Mucosa of descending colon (tissue), 3 donors: ENCODE data around the gene SPATS2L. TPM values are rescaled to one million over a fixed set of nuclear protein-coding genes. Genes with fewer than 3 reads are reported as not detected.
A peak's percentile ranks its signal among the peaks of the same experiment; 100 is the strongest.
"Not testable (repeated sequence)": the region's sequence is repeated elsewhere in the genome, so short reads cannot be mapped to it uniquely, and the experiment has no call there.

Experiments
- ATAC-seq: fragments of 200-7000 bp; cut with Tn5 transposase; one replicate; pipeline ENCODE4 v1.9.1; 2020; ENCODE audit warnings: mild to moderate bottlenecking, moderate library complexity
- DNase-seq, 3 donors: peaks; one replicate each; pipeline ENCODE4 v3.0.0-alpha.2; 2020
- H3K36me3 ChIP-seq: fragments of 200-600 bp; one replicate; pipeline ENCODE4 v1.8.0; 2021; ENCODE audit warnings: low read depth, mild to moderate bottlenecking
- H3K4me1 ChIP-seq: fragments of 200-600 bp; one replicate; pipeline ENCODE4 v1.8.0; 2021; ENCODE audit warnings: low read depth, mild to moderate bottlenecking
- H3K4me3 ChIP-seq: fragments of 200-600 bp; one replicate; pipeline ENCODE4 v1.8.0; 2021; ENCODE audit warnings: mild to moderate bottlenecking
- H3K9me3 ChIP-seq: fragments of 200-600 bp; one replicate; pipeline ENCODE4 v1.8.0; 2021; ENCODE audit warnings: mild to moderate bottlenecking
- intact Hi-C, 2 donors: fragments of 100-400 bp; cut with DNase I in 1 of 2; cut with micrococcal nuclease in 1 of 2; formaldehyde crosslinking; loops; one replicate each; pipeline versions ENCODE4 v1.11.0 to v1.11.1; 2022; cut with DNase I, micrococcal nuclease
- total RNA-seq, 3 donors: library from RNA; stranded (reverse); fragmentation: NEBNext Ultra II Directional in 2 of 3; extraction: Animal tissue kit (Norgen Biotek cat#: 25700) in 2 of 3; gene quantifications; one replicate each; pipeline versions ENCODE4 v1.2.1 to v1.2.4, GENCODE V29; 2021 to 2023
- TF ChIP-seq, protein P1 (sequence below): fragments of 200-600 bp; IDR thresholded peaks from one replicate; pipeline ENCODE4 v1.8.0; 2022; ENCODE audit warnings: antibody characterized with exemption, mild to moderate bottlenecking
- donor health status: DM: no; HTN: no; CAD: no; lungs with moderate emphysema.
- donor health status: DM: no; HTN: no; CAD: no.
- donor health status: DM: no; HTN: yes; CAD: no.

Gene SPATS2L
- total RNA-seq, 3 donors from 2014 or later: 160 to 238 (median 232) TPM

DNA sequence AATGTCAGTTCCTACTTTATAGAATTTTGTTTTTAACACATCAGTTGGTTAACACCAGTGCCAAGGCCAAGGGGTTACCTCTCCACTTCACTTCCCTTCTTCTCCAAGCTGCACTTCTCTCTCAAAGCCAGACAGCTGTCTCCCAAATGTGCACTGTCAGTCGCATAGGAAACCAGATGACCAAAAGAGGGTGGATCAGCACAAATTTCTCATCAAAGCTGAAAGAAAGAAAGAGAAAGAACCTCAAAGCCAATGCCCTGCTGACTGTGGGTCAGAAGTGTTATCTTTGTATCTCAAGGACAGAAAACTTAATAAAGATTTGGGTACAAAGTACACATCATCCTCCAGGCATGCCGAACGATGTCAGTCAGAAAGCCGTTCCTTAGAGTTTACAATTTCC lies 32.2 kb downstream of the SPATS2L start:
- ATAC-seq (peak; percentile 19), DNase-seq (peak in 1 of 3 donors; percentile 20)
- H3K9me3 ChIP-seq: no peaks in the 10 kb centered on the region
- H3K4me3 ChIP-seq: no peak overlapping the region
- peaks cover 8% of the 10 kb centered on the region for H3K4me1 ChIP-seq
- no peaks in the 10 kb centered on the region for H3K36me3 ChIP-seq
- TF ChIP-seq, protein P1, sequence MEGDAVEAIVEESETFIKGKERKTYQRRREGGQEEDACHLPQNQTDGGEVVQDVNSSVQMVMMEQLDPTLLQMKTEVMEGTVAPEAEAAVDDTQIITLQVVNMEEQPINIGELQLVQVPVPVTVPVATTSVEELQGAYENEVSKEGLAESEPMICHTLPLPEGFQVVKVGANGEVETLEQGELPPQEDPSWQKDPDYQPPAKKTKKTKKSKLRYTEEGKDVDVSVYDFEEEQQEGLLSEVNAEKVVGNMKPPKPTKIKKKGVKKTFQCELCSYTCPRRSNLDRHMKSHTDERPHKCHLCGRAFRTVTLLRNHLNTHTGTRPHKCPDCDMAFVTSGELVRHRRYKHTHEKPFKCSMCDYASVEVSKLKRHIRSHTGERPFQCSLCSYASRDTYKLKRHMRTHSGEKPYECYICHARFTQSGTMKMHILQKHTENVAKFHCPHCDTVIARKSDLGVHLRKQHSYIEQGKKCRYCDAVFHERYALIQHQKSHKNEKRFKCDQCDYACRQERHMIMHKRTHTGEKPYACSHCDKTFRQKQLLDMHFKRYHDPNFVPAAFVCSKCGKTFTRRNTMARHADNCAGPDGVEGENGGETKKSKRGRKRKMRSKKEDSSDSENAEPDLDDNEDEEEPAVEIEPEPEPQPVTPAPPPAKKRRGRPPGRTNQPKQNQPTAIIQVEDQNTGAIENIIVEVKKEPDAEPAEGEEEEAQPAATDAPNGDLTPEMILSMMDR: no peak
- intact Hi-C loops: no loop called here

DNA sequence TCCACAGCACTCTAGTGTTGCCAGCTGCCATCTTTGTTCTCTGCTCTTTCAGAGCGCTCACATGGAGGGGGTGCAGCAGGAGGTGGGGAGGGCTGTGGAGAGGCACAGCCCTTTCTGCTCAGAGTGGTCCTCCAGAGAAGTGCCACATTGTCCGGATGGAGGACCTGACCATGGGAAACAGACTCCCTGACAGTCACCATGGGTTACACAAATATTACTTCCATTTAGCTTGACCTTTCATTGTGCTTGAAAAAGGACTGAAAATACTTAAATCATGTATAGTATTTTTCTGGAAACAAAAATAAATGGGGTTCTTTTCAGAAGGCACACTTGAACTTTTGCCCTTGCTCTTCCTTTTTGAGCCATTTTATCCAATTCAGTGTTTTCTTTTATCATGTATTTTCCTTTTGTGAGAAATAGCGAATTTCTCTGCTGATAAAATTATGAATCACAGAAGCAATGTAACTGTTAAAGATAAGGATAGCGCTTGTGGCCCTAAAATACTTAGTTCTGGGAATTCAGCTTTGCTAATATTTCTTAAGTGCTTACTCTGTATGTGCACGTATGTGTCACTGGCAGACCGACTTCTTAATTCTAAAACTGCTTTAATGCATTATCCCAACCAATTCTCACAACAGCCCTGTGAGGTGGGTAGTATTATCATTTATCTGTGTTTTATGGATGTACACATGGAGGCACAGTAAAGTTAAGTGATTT lies 34.2 kb downstream of the SPATS2L start:
- TF ChIP-seq, protein P1: no peak
- intact Hi-C loops: no loop called here
- no peaks in the 10 kb centered on the region for H3K9me3 ChIP-seq
- peaks cover 9% of the 10 kb centered on the region for H3K4me1 ChIP-seq
- no peak overlapping the region for H3K4me3 ChIP-seq
- ATAC-seq (no peak), DNase-seq (no peak)
- H3K36me3 ChIP-seq: no peaks in the 10 kb centered on the region

DNA sequence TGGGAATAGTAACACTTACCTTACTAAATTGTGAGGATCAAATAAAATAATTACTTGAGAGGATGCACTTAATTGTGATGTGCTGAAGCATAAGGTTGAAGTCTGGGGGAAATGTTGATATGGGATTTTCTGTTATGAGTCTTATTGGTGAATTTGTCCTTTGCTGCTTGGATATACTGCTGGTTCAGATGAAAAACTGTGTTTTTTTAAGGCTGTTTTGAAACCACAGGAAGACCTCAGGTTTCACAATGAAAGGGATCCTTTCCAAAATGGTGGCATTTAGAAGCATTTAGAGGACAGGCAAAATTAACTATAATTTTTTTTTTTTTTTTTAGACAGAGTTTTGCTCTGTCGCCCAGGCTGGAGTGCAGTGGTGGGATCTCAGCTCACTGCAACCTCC lies 34.9 kb downstream of the SPATS2L start:
- TF ChIP-seq, protein P1: no peak
- DNase-seq: no peak
- Histone ChIP-seq H3K4me3 (no peak overlapping the region), H3K9me3 (no peaks in the 10 kb centered on the region), H3K4me1 (peaks cover 7% of the 10 kb centered on the region), H3K36me3 (no peaks in the 10 kb centered on the region)
- intact Hi-C loops: no loop called here
- no peak for ATAC-seq

DNA sequence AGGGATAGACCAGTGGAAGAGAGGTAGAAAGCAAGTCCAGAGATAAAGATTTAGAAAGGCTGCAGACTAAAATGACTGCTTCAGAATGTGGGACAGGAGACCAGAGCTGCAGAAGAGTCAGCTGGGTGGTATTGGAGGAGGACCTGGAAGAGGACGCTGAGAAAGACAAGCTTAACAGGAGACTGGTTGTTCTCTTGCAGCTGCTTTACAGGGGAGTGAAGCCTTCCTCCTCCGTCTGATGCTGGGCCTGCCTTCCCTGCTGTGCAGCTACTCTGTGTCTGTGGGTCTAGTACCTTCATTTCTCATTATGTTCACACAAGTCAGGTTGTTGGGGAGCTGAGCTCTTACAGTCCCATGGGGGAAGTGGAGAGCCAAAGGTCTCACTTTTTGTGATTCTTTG lies 35.7 kb downstream of the SPATS2L start:
- DNase-seq: no peak
- intact Hi-C loops: no loop called here
- TF ChIP-seq, protein P1: no peak
- Histone ChIP-seq H3K36me3 (no peaks in the 10 kb centered on the region), H3K9me3 (no peaks in the 10 kb centered on the region), H3K4me1 (peaks cover 7% of the 10 kb centered on the region), H3K4me3 (no peak overlapping the region)
- no peak for ATAC-seq

DNA sequence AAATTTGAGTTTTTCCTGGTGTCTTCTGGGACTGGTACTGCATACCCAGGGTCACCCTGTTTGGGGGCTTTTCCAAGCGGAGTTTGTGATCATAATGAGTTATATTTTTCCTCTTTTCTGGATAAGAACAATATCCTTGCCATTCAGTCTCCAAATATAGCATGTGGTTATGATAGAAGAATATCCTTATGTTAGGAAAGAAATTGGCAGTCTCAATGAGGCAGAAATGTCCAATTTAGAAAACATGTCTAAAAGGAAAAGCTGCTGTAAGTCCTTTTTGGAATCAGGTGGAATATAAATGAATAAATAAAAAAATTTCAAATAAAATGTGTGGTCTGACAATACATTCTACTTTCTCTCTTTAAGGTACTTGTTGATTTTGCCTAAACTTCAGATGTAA lies 36.2 kb downstream of the SPATS2L start:
- intact Hi-C loops: no loop called here
- no peak for DNase-seq
- no peaks in the 10 kb centered on the region for H3K36me3 ChIP-seq
- ATAC-seq: no peak
- TF ChIP-seq, protein P1: no peak
- no peak overlapping the region for H3K4me3 ChIP-seq
- H3K4me1 ChIP-seq: peaks cover 7% of the 10 kb centered on the region
- no peaks in the 10 kb centered on the region for H3K9me3 ChIP-seq

DNA sequence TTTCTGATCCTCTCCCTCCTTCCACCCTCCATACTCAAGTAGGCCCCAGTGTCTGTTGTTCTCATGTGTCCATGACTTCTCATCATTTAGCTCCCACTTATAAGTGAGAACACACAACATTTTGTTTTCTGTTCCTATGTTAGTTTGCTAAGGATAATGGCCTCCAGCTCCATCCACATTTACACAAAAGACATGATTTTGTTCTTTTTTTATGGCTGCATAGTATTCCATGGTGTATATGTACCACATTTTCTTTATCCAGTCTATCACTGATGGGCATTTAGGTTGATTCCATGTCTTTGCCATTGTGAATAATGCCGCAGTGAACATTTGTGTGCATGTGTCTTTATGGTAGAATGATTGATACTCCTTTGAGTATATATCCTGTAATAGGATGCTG lies 37.7 kb downstream of the SPATS2L start:
- DNase-seq, H3K4me1 ChIP-seq, H3K36me3 ChIP-seq, H3K4me3 ChIP-seq, intact Hi-C loops, H3K9me3 ChIP-seq, ATAC-seq: not testable (repeated sequence)
